Omental fat pad (tissue), 4 donors: ENCODE results near the gene SOCS4. TPM values are rescaled to one million over a fixed set of nuclear protein-coding genes. Genes with fewer than 3 reads are reported as not detected.

Source experiments
- ATAC-seq: fragments of 150-250 bp; one replicate; pipeline ENCODE4 v1.9.1; 2016; ENCODE audit warnings: mild to moderate bottlenecking, moderate library complexity; ENCODE audit not compliant: low FRiP score
- DNase-seq: peaks from one replicate; pipeline ENCODE4 v3.0.0-alpha.2; 2019; ENCODE audit warnings: low spot score
- total RNA-seq, 4 donors: library from RNA; depleted of rRNA; stranded (reverse); fragments of >200 nt; gene quantifications; one replicate each; pipeline ENCODE4 v1.1.0, GENCODE V29; 2016
- TF ChIP-seq, protein P1 (sequence below), 3 donors: fragments of 450-650 bp; IDR thresholded peaks; one replicate each; pipeline ENCODE4 v1.5.1; 2016 to 2017; ENCODE audit warnings: antibody characterized with exemption in 3 of 3, mild to moderate bottlenecking in 3 of 3, moderate library complexity in 2 of 3

The SOCS4 gene, protein sequence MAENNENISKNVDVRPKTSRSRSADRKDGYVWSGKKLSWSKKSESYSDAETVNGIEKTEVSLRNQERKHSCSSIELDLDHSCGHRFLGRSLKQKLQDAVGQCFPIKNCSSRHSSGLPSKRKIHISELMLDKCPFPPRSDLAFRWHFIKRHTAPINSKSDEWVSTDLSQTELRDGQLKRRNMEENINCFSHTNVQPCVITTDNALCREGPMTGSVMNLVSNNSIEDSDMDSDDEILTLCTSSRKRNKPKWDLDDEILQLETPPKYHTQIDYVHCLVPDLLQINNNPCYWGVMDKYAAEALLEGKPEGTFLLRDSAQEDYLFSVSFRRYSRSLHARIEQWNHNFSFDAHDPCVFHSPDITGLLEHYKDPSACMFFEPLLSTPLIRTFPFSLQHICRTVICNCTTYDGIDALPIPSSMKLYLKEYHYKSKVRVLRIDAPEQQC
- 10 to 100 TPM; 15.9 to 25.5 (median 21.2) TPM for total RNA-seq

DNA sequence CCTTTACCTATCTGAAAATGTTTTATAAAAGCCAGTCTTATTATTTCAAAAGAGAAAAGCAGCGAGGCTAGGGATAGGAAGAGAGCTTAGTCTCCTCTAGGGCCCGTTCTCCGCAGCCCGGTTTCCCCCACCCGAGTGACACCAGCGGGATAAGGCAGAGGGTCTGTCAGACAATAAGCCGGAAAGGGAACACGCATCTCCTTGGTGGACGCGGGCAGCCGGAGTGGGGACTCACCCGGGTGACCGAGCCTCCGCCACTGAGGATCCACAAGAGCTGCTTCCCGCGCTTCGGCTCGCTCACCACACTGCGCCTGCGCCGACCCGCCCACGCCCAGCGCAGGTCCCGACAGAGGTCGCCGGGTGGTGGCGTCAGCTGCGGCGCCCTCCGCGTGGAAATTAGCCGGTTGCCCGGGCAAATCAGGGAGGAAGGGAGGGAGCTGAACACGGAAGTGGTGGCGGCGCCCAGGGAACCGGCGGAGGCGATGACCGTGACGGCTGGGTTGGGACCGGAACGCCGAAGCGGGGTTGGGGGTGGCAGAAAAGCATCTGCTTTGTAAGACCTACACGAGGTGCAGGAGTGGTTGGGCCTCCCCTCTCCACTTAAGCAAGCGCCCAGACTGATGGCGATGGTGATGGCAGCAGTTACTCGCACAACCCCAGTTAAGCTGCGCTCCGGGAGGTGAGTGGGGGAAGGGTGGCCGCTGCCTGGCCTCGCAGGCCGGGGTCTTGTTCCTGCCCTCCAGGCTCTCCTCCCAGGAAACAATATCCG is at the start of gene SOCS4, which contains the start of gene WDHD1:
Gene SOCS4, plus strand, starts transcription at position 444 of the 769 bp plus-strand sequence. CDS start 15,806 bp downstream, outside the sequence.
Gene WDHD1, minus strand, starts transcription at position 307 of the 769 bp plus-strand sequence. CDS start 312 bp downstream, outside the sequence.
- DNase-seq (peak; percentile 84), ATAC-seq (peak; percentile 98)
- TF ChIP-seq, protein P1, sequence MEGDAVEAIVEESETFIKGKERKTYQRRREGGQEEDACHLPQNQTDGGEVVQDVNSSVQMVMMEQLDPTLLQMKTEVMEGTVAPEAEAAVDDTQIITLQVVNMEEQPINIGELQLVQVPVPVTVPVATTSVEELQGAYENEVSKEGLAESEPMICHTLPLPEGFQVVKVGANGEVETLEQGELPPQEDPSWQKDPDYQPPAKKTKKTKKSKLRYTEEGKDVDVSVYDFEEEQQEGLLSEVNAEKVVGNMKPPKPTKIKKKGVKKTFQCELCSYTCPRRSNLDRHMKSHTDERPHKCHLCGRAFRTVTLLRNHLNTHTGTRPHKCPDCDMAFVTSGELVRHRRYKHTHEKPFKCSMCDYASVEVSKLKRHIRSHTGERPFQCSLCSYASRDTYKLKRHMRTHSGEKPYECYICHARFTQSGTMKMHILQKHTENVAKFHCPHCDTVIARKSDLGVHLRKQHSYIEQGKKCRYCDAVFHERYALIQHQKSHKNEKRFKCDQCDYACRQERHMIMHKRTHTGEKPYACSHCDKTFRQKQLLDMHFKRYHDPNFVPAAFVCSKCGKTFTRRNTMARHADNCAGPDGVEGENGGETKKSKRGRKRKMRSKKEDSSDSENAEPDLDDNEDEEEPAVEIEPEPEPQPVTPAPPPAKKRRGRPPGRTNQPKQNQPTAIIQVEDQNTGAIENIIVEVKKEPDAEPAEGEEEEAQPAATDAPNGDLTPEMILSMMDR (IDR thresholded peaks at IDR 0.05) = no peak

DNA sequence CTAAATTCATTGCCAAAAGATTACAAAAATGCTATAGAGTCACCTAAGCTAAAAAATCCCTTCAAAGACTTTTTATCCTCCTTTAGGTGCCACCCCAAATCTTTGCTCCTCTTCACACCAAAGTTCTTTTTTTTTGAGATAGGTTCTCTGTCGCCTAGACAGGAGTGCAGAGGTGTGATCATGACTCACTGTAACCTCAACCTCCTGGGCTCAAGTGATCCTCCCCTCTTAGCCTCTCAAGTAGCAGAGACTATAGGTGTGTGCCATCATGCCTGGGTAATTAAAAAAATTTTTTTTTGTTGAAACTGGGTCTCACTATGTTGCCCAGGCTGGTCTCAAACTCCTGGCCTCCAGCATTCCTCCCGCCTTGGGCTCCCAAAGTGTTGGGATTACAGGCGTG is 48.0 kb upstream of the SOCS4 start:
- ATAC-seq (no peak), DNase-seq (no peak)
- TF ChIP-seq, protein P1 (IDR thresholded peaks at IDR 0.05) = no peak

DNA sequence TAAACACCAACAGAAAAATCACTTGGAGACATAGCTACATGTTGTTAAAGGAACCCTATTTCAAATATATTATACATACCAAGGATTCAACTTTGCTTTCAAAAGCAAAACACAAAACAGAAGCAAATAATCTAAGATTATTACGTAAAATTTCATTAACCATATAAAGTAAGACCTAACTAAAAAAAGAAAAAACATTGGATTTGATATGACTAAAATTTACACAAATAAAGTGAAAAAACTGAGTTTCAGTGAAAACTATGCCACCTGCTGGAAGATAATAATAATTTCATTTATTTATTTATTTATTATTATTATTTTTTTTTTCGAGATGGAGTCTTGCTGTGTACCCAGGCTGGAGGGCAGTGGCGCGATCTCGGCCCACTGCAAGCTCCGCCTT is 45.3 kb upstream of the SOCS4 start:
- no peak for ATAC-seq
- no peak for DNase-seq
- TF ChIP-seq, protein P1 (IDR thresholded peaks at IDR 0.05) = no peak

DNA sequence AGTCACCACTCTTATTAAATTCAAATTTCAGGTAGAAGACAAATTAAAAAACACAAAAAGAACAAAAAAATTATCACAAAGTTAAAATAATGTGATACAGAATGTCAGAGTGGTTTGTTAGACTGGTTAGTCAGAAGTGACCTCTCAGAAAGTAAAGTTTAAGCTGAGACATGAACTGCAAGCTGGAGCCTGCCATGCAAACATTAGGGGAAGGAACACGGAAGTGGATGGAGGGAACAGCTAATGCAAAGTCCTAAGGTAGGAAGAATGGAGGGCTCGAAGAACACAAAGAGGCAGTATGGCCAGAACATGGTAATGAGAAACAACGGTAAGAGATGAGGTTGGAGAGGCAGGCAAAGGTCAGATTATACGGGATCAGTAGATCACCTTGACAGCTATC is 41.9 kb upstream of the SOCS4 start:
- no peak for DNase-seq
- TF ChIP-seq, protein P1 (IDR thresholded peaks at IDR 0.05) = no peak
- ATAC-seq = no peak

DNA sequence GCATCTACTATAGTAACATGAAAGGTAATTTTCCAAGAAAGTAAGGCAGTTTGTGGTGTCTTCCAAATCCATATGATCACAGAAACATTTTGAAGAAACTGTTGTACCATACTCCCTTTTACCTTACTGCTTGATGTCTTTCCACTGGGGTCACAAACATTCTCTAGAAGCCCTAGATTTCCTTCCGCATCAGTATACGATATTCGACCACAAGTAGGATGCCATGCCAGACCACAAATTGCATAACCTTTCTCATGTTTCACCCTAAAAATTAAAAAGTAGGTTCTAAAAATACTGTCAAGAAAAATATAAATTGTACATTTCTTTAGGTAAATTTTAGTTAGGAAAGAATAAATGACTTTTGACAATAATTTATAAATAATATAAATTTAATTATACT is 26.7 kb upstream of the SOCS4 start:
- DNase-seq (no peak), ATAC-seq (no peak)
- TF ChIP-seq, protein P1 (IDR thresholded peaks at IDR 0.05) = no peak

DNA sequence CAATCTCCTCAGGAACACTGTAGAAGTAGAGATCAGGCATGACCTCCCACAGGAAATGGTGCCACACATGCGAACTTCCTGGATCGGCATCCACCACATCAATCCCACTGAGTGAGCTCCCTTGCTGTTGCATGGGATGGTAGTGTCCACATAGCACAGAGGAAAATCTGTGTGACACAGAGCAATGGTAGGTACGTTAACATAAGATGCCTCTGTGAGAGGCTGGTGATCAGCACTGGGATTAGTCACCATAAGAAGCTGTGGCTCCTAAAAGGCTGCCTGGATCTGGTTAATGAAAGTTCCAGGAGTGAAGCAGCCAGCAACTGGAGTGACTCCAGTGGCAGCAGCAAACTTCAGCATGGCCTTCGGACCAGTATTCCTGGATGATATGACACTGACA is 22.0 kb upstream of the SOCS4 start:
- TF ChIP-seq, protein P1 (IDR thresholded peaks at IDR 0.05) = no peak
- DNase-seq = no peak
- ATAC-seq = no peak
